Measurements from ENCODE around the gene ARHGAP29. TPM values are rescaled to one million over a fixed set of nuclear protein-coding genes. Genes with fewer than 3 reads are reported as not detected.

Gene ARHGAP29
- total and polyA plus RNA-seq, 5 donors from 2014 or later: not detected

- Histone ChIP-seq H3K4me1 (ENCODE audit: control insufficient read depth, insufficient read depth, low read length, poor library complexity, severe bottlenecking) (no peaks in the 10 kb centered on the region), H3K36me3 (ENCODE audit: control insufficient read depth, insufficient read depth, low read length) (no peaks in the 10 kb centered on the region), H3K27me3 (ENCODE audit: control insufficient read depth, insufficient read depth, low read length) (no peaks in the 10 kb centered on the region), H3K4me3 (ENCODE audit: low read depth, low read length) (no peak overlapping the region), H3K27ac (ENCODE audit: insufficient read depth, low read length, poor library complexity, severe bottlenecking) (no peak overlapping the region), H3K9me3 (ENCODE audit: control insufficient read depth in 2 of 2, low read length in 2 of 2) (no peaks in the 10 kb centered on the region)
- no peaks in the 10 kb centered on the region for H3K36me3 Mint-ChIP-seq
- H3K4me3 Mint-ChIP-seq: no peak overlapping the region
- H3K4me1 Mint-ChIP-seq: no peaks in the 10 kb centered on the region
- H3K27ac Mint-ChIP-seq: no peak overlapping the region
- ATAC-seq (ENCODE audit: low read depth in 2 of 2): no peak
- no peak for DNase-seq
- peaks cover 0 to 4% (median 0%) of the 10 kb centered on the region in 7 donors for H3K9me3 Mint-ChIP-seq
- no peaks in the 10 kb centered on the region for H3K27me3 Mint-ChIP-seq
Measured at GRCh38 chr1:94143173-94143808, 94.1 kb downstream of the ARHGAP29 start.

GRCh38 chr1:94142583-94142982 is 94.8 kb downstream of the ARHGAP29 start:
- Histone ChIP-seq H3K4me1 (ENCODE audit: control insufficient read depth, insufficient read depth, low read length, poor library complexity, severe bottlenecking) (no peaks in the 10 kb centered on the region), H3K27ac (ENCODE audit: insufficient read depth, low read length, poor library complexity, severe bottlenecking) (no peak overlapping the region), H3K36me3 (ENCODE audit: control insufficient read depth, insufficient read depth, low read length) (no peaks in the 10 kb centered on the region), H3K9me3 (ENCODE audit: control insufficient read depth in 2 of 2, low read length in 2 of 2) (no peaks in the 10 kb centered on the region), H3K4me3 (ENCODE audit: low read depth, low read length) (no peak overlapping the region), H3K27me3 (ENCODE audit: control insufficient read depth, insufficient read depth, low read length) (no peaks in the 10 kb centered on the region)
- Mint-ChIP-seq H3K4me1 (no peaks in the 10 kb centered on the region), H3K9me3 (peaks cover 0 to 4% (median 0%) of the 10 kb centered on the region in 7 donors), H3K27ac (no peak overlapping the region), H3K27me3 (no peaks in the 10 kb centered on the region), H3K36me3 (no peaks in the 10 kb centered on the region), H3K4me3 (no peak overlapping the region)
- DNase-seq (no peak), ATAC-seq (ENCODE audit: low read depth in 2 of 2) (no peak)

GRCh38 chr1:94142022-94142421 is 95.4 kb downstream of the ARHGAP29 start:
- no peaks in the 10 kb centered on the region for H3K36me3 Mint-ChIP-seq
- no peaks in the 10 kb centered on the region for H3K27me3 Mint-ChIP-seq
- ATAC-seq (ENCODE audit: low read depth in 2 of 2) (no peak), DNase-seq (no peak)
- no peak overlapping the region for H3K4me3 Mint-ChIP-seq
- no peaks in the 10 kb centered on the region for H3K36me3 ChIP-seq (ENCODE audit: control insufficient read depth, insufficient read depth, low read length)
- H3K27me3 ChIP-seq (ENCODE audit: control insufficient read depth, insufficient read depth, low read length): no peaks in the 10 kb centered on the region
- H3K27ac ChIP-seq (ENCODE audit: insufficient read depth, low read length, poor library complexity, severe bottlenecking): no peak overlapping the region
- H3K4me1 Mint-ChIP-seq: no peaks in the 10 kb centered on the region
- no peaks in the 10 kb centered on the region for H3K4me1 ChIP-seq (ENCODE audit: control insufficient read depth, insufficient read depth, low read length, poor library complexity, severe bottlenecking)
- H3K9me3 Mint-ChIP-seq: peaks cover 0 to 4% (median 0%) of the 10 kb centered on the region in 7 donors
- no peak overlapping the region for H3K4me3 ChIP-seq (ENCODE audit: low read depth, low read length)
- no peak overlapping the region for H3K27ac Mint-ChIP-seq
- no peaks in the 10 kb centered on the region for H3K9me3 ChIP-seq (ENCODE audit: control insufficient read depth in 2 of 2, low read length in 2 of 2)

GRCh38 chr1:94132111-94132510 is 105.3 kb downstream of the ARHGAP29 start:
- ATAC-seq (ENCODE audit: low read depth in 2 of 2) (no peak), DNase-seq (no peak)
- Mint-ChIP-seq H3K27ac (no peak overlapping the region), H3K27me3 (peaks cover 5% of the 10 kb centered on the region), H3K4me1 (no peaks in the 10 kb centered on the region), H3K36me3 (no peaks in the 10 kb centered on the region), H3K9me3 (peaks cover 0 to 6% (median 3%) of the 10 kb centered on the region in 7 donors), H3K4me3 (no peak overlapping the region)
- Histone ChIP-seq H3K27me3 (ENCODE audit: control insufficient read depth, insufficient read depth, low read length) (no peaks in the 10 kb centered on the region), H3K27ac (ENCODE audit: insufficient read depth, low read length, poor library complexity, severe bottlenecking) (no peak overlapping the region), H3K4me1 (ENCODE audit: control insufficient read depth, insufficient read depth, low read length, poor library complexity, severe bottlenecking) (no peaks in the 10 kb centered on the region), H3K9me3 (ENCODE audit: control insufficient read depth in 2 of 2, low read length in 2 of 2) (no peaks in the 10 kb centered on the region), H3K36me3 (ENCODE audit: control insufficient read depth, insufficient read depth, low read length) (no peaks in the 10 kb centered on the region), H3K4me3 (ENCODE audit: low read depth, low read length) (no peak overlapping the region)

GRCh38 chr1:94130851-94131595 is 106.4 kb downstream of the ARHGAP29 start:
- no peak overlapping the region for H3K27ac Mint-ChIP-seq
- peaks cover 0 to 6% (median 2%) of the 10 kb centered on the region in 7 donors for H3K9me3 Mint-ChIP-seq
- H3K4me3 ChIP-seq (ENCODE audit: low read depth, low read length): no peak overlapping the region
- no peaks in the 10 kb centered on the region for H3K36me3 Mint-ChIP-seq
- H3K36me3 ChIP-seq (ENCODE audit: control insufficient read depth, insufficient read depth, low read length): no peaks in the 10 kb centered on the region
- H3K27me3 ChIP-seq (ENCODE audit: control insufficient read depth, insufficient read depth, low read length): peaks cover 2% of the 10 kb centered on the region
- peaks cover 5% of the 10 kb centered on the region for H3K27me3 Mint-ChIP-seq
- no peak overlapping the region for H3K27ac ChIP-seq (ENCODE audit: insufficient read depth, low read length, poor library complexity, severe bottlenecking)
- no peaks in the 10 kb centered on the region for H3K4me1 Mint-ChIP-seq
- H3K4me3 Mint-ChIP-seq: no peak overlapping the region
- H3K9me3 ChIP-seq (ENCODE audit: control insufficient read depth in 2 of 2, low read length in 2 of 2): no peaks in the 10 kb centered on the region
- DNase-seq (no peak), ATAC-seq (ENCODE audit: low read depth in 2 of 2) (no peak)
- H3K4me1 ChIP-seq (ENCODE audit: control insufficient read depth, insufficient read depth, low read length, poor library complexity, severe bottlenecking): no peaks in the 10 kb centered on the region

GRCh38 chr1:94126651-94127050 is 110.7 kb downstream of the ARHGAP29 start:
- H3K36me3 ChIP-seq (ENCODE audit: control insufficient read depth, insufficient read depth, low read length): no peaks in the 10 kb centered on the region
- H3K27ac Mint-ChIP-seq: no peak overlapping the region
- no peaks in the 10 kb centered on the region for H3K4me1 Mint-ChIP-seq
- peaks cover 5% of the 10 kb centered on the region for H3K27me3 Mint-ChIP-seq
- H3K9me3 Mint-ChIP-seq: peaks cover 0 to 4% (median 0%) of the 10 kb centered on the region in 7 donors
- no peaks in the 10 kb centered on the region for H3K36me3 Mint-ChIP-seq
- no peak for ATAC-seq (ENCODE audit: low read depth in 2 of 2)
- H3K4me1 ChIP-seq (ENCODE audit: control insufficient read depth, insufficient read depth, low read length, poor library complexity, severe bottlenecking): no peaks in the 10 kb centered on the region
- peaks cover 5% of the 10 kb centered on the region for H3K27me3 ChIP-seq (ENCODE audit: control insufficient read depth, insufficient read depth, low read length)
- no peak overlapping the region for H3K27ac ChIP-seq (ENCODE audit: insufficient read depth, low read length, poor library complexity, severe bottlenecking)
- no peak for DNase-seq
- H3K4me3 Mint-ChIP-seq: no peak overlapping the region
- no peaks in the 10 kb centered on the region for H3K9me3 ChIP-seq (ENCODE audit: control insufficient read depth in 2 of 2, low read length in 2 of 2)
- H3K4me3 ChIP-seq (ENCODE audit: low read depth, low read length): no peak overlapping the region

- Mint-ChIP-seq H3K4me3 (no peak overlapping the region), H3K9me3 (peaks cover 0 to 6% (median 0%) of the 10 kb centered on the region in 7 donors), H3K27me3 (peaks cover 5% of the 10 kb centered on the region), H3K36me3 (no peaks in the 10 kb centered on the region), H3K4me1 (no peaks in the 10 kb centered on the region), H3K27ac (no peak overlapping the region)
- Histone ChIP-seq H3K27me3 (ENCODE audit: control insufficient read depth, insufficient read depth, low read length) (peaks cover 5% of the 10 kb centered on the region), H3K27ac (ENCODE audit: insufficient read depth, low read length, poor library complexity, severe bottlenecking) (no peak overlapping the region), H3K4me3 (ENCODE audit: low read depth, low read length) (no peak overlapping the region), H3K4me1 (ENCODE audit: control insufficient read depth, insufficient read depth, low read length, poor library complexity, severe bottlenecking) (no peaks in the 10 kb centered on the region), H3K9me3 (ENCODE audit: control insufficient read depth in 2 of 2, low read length in 2 of 2) (no peaks in the 10 kb centered on the region), H3K36me3 (ENCODE audit: control insufficient read depth, insufficient read depth, low read length) (no peaks in the 10 kb centered on the region)
- ATAC-seq (ENCODE audit: low read depth in 2 of 2): no peak
- DNase-seq: no peak
Measured at GRCh38 chr1:94125551-94126514, 111.6 kb downstream of the ARHGAP29 start.
